Nephron progenitor cell (in vitro differentiated cells): Measurements from ENCODE around the gene TATDN2.

Source experiments
- DNase-seq: peaks from one replicate; pipeline ENCODE4 v3.0.0; 2021
- H3K27ac Mint-ChIP-seq: 2 replicates; pipeline ENCODE4 v1.8.0; 2021; ENCODE audit warnings: mild to moderate bottlenecking, moderate library complexity, mixed read lengths
- H3K27me3 Mint-ChIP-seq: 2 replicates; pipeline ENCODE4 v1.8.0; 2021; ENCODE audit warnings: mild to moderate bottlenecking, low read depth, mixed read lengths; ENCODE audit not compliant: poor library complexity
- H3K36me3 Mint-ChIP-seq: 2 replicates; pipeline ENCODE4 v1.8.0; 2021; ENCODE audit warnings: low read depth, mixed read lengths
- H3K4me1 Mint-ChIP-seq: 2 replicates; pipeline ENCODE4 v1.8.0; 2021; ENCODE audit warnings: mixed read lengths
- H3K4me3 Mint-ChIP-seq: 2 replicates; pipeline ENCODE4 v1.8.0; 2021; ENCODE audit warnings: mild to moderate bottlenecking, moderate library complexity, mixed read lengths
- H3K9me3 Mint-ChIP-seq: 2 replicates; pipeline ENCODE4 v1.8.0; 2021; ENCODE audit warnings: mild to moderate bottlenecking, moderate library complexity, mixed read lengths
- CTCF ChIP-seq: fragments of 200-600 bp; sonication (generic); IDR thresholded peaks from 2 replicates; pipeline ENCODE4 v1.5.0; 2021; ENCODE audit warnings: antibody characterized with exemption

Gene TATDN2

GRCh38 chr3:10248184-10248983 lies at the start of gene TATDN2:
TSS of gene TATDN2 (plus strand) at chr3:10248459. CDS start at chr3:10249201, 742 bp downstream.
- no peak for TF ChIP-seq CTCF
- peaks cover 3% of the 10 kb centered on the region for H3K27me3 Mint-ChIP-seq
- peaks cover 20% of the 10 kb centered on the region for H3K36me3 Mint-ChIP-seq
- peak within 1 kb of the TSS; percentile 68 for H3K27ac Mint-ChIP-seq
- peaks cover 33% of the 10 kb centered on the region for H3K4me1 Mint-ChIP-seq
- peaks cover 35% of the 10 kb centered on the region for H3K9me3 Mint-ChIP-seq
- DNase-seq = peak; percentile 90
- H3K4me3 Mint-ChIP-seq = peak within 1 kb of the TSS; percentile 90

GRCh38 chr3:10198761-10199649 lies 49.3 kb upstream of the TATDN2 start:
- peaks cover 41% of the 10 kb centered on the region for H3K4me1 Mint-ChIP-seq
- no peaks in the 10 kb centered on the region for H3K36me3 Mint-ChIP-seq
- peaks cover 5% of the 10 kb centered on the region for H3K27me3 Mint-ChIP-seq
- TF ChIP-seq CTCF = no peak
- peak overlapping the region; percentile 3 for H3K4me3 Mint-ChIP-seq
- H3K9me3 Mint-ChIP-seq = no peaks in the 10 kb centered on the region
- H3K27ac Mint-ChIP-seq = peak overlapping the region; percentile 75
- no peak for DNase-seq

- peaks cover 13% of the 10 kb centered on the region for H3K27me3 Mint-ChIP-seq
- no peaks in the 10 kb centered on the region for H3K36me3 Mint-ChIP-seq
- H3K4me3 Mint-ChIP-seq = no peak overlapping the region
- no peaks in the 10 kb centered on the region for H3K9me3 Mint-ChIP-seq
- TF ChIP-seq CTCF = no peak
- DNase-seq = no peak
- H3K27ac Mint-ChIP-seq = no peak overlapping the region
- H3K4me1 Mint-ChIP-seq = peaks cover 11% of the 10 kb centered on the region
Measured at GRCh38 chr3:10204921-10205320, 43.3 kb upstream of the TATDN2 start.

- no peak for DNase-seq
- H3K4me3 Mint-ChIP-seq = no peak overlapping the region
- TF ChIP-seq CTCF = no peak
- no peaks in the 10 kb centered on the region for H3K9me3 Mint-ChIP-seq
- peaks cover 11% of the 10 kb centered on the region for H3K4me1 Mint-ChIP-seq
- no peaks in the 10 kb centered on the region for H3K36me3 Mint-ChIP-seq
- no peak overlapping the region for H3K27ac Mint-ChIP-seq
- peaks cover 13% of the 10 kb centered on the region for H3K27me3 Mint-ChIP-seq
Measured at GRCh38 chr3:10205451-10206165, 42.7 kb upstream of the TATDN2 start.

- no peak overlapping the region for H3K27ac Mint-ChIP-seq
- no peak for TF ChIP-seq CTCF
- peaks cover 11% of the 10 kb centered on the region for H3K4me1 Mint-ChIP-seq
- H3K36me3 Mint-ChIP-seq = no peaks in the 10 kb centered on the region
- no peak overlapping the region for H3K4me3 Mint-ChIP-seq
- peaks cover 13% of the 10 kb centered on the region for H3K27me3 Mint-ChIP-seq
- no peaks in the 10 kb centered on the region for H3K9me3 Mint-ChIP-seq
- DNase-seq = no peak
Measured at GRCh38 chr3:10206166-10206511, 42.1 kb upstream of the TATDN2 start.
